ENCODE results near the gene MTNR1A.

MTNR1A gene

DNA sequence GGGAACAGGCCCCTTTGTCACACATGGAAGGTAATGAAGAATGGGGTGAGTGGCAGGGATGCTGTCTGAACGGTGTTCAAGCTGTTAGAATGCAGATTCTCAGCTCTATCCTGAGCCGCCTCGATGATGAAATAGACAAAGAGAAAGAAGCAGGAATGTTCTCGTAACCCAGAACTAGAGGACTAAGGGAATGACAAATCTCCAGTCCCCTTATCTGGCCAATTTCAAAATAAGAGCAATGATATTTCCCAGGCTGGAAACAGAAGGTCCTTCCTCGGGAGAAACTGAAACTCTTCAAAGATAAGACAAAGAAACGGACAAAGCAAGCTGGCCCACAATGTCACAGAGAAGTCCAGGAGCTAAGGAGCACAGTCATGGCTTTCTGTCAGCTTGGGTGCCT, 29.5 kb upstream of the MTNR1A start:
- no peak for DNase-seq (ENCODE audit: low spot score)
- TF ChIP-seq, protein P1, sequence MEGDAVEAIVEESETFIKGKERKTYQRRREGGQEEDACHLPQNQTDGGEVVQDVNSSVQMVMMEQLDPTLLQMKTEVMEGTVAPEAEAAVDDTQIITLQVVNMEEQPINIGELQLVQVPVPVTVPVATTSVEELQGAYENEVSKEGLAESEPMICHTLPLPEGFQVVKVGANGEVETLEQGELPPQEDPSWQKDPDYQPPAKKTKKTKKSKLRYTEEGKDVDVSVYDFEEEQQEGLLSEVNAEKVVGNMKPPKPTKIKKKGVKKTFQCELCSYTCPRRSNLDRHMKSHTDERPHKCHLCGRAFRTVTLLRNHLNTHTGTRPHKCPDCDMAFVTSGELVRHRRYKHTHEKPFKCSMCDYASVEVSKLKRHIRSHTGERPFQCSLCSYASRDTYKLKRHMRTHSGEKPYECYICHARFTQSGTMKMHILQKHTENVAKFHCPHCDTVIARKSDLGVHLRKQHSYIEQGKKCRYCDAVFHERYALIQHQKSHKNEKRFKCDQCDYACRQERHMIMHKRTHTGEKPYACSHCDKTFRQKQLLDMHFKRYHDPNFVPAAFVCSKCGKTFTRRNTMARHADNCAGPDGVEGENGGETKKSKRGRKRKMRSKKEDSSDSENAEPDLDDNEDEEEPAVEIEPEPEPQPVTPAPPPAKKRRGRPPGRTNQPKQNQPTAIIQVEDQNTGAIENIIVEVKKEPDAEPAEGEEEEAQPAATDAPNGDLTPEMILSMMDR (IDR thresholded peaks at IDR 0.05; ENCODE audit: extremely low read depth, missing control alignments) = no peak

DNA sequence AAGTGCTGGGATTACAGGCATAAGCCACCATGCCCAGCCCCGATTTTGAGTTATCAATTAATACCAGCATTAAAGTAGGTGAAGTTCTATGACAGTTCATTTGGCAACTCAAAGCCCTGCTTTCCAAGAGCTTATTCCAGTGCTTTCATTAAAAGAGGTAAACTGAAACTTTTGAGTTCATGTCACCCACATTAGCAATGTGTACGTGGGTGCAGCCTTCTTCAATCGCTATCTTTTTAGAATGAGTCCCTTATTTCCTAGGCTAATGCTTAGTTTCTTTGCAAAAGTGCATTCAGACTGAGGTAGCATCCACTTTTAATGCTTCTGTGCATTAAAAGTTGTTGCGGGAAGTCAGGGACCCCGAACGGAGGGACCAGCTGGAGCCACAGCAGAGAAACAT, 26.1 kb upstream of the MTNR1A start:
- no peak for DNase-seq (ENCODE audit: low spot score)
- TF ChIP-seq, protein P1 (IDR thresholded peaks at IDR 0.05; ENCODE audit: extremely low read depth, missing control alignments) = no peak

DNA sequence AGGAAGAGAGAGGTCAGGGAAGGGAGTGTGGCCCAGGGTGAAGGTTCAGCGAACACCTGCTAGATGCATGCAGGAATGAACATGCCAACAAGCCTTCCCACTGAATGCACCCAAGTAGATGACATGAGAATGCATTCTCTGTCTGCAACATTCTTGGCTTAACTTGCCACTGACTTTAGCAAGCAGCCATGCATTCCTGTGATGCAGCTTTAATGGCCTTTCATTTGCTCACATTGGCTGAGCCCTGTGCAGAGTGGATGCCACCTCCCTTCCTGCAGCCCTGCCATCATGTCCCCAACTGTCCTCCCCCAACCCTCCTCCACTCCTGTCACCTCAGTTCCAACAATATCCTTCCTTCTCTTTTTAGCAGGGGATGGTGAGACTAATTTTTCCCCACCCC, 25.3 kb upstream of the MTNR1A start:
- TF ChIP-seq, protein P1 (IDR thresholded peaks at IDR 0.05; ENCODE audit: extremely low read depth, missing control alignments) = no peak
- no peak for DNase-seq (ENCODE audit: low spot score)

DNA sequence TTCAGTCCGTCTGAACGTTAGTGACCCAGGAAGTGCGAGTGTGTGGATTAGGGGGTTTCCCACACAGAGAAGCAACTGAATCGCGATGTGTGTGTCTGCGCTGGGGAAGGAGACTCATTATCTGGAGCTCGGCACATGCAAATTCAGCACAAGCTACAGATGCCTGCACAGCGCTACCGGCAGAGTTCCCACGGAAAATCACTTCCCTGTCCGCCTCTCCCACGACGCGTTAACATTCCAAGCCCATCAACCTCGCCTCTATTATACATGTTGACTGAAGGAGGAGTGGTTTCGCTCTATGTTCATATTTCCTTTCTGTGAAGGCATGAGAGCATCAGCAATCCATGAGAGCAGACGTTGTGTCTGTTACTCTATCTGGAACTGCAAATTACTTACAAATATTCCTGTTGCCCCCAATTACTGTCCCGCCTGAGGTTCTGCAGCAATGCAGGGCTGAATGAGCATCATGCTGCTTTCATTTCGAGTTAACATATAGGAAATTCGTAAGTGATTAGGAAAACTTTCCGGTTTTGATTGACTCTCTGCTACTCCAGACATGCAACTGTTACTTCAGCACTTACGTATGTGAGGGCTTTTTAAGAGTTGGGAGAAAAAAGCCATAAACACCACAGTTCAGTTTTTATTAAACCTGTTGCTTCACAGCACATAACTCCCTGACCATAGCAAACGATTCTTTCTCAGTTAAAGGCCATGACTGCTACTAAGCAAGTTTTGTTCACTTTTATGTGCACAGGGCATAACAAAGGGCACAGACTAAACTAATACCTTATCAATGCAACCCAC, 15.0 kb upstream of the MTNR1A start:
- TF ChIP-seq, protein P1 (IDR thresholded peaks at IDR 0.05; ENCODE audit: extremely low read depth, missing control alignments) = no peak
- no peak for DNase-seq (ENCODE audit: low spot score)

- DNase-seq (ENCODE audit: low spot score) = no peak
- TF ChIP-seq, protein P1 (IDR thresholded peaks at IDR 0.05; ENCODE audit: extremely low read depth, missing control alignments) = no peak
Measured at GRCh38 chr4:186569533-186570192, 14.3 kb upstream of the MTNR1A start.

GRCh38 chr4:186566068-186566467, 10.7 kb upstream of the MTNR1A start:
- TF ChIP-seq, protein P1 (IDR thresholded peaks at IDR 0.05; ENCODE audit: extremely low read depth, missing control alignments) = no peak
- no peak for DNase-seq (ENCODE audit: low spot score)

DNA sequence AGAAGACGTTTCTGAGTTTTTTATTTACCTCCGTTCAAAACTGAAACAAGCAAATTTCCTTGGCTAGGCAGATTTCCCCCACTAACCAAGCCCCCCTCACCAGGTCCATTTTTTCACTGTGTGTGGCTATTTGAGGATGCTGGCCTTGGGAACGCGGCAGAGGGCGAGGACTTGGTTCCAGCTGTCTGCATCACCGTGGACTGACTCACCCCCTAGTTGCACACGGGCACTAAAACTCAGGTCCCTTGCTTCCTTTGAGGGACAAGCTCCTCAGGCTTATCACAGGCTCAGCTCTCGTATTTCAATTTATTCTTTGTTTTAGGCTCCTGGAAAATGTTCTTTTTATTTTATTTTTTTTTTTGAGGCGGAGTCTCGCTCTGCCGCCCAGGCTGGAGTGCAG, 8.4 kb upstream of the MTNR1A start:
- no peak for DNase-seq (ENCODE audit: low spot score)
- TF ChIP-seq, protein P1 (IDR thresholded peaks at IDR 0.05; ENCODE audit: extremely low read depth, missing control alignments) = no peak
